ENCODE results near the gene ADM.

The ADM gene

GRCh38 chr11:10291801-10292638 is 12.9 kb upstream of the ADM start:
- no peak for DNase-seq

- DNase-seq, result peak; percentile 81 to 87
Measured at GRCh38 chr11:10293423-10294289, 11.2 kb upstream of the ADM start, which contains the start of gene SBF2. Gene SBF2, minus strand, starts transcription at chr11:10294219. Its CDS starts 150 bp downstream, at chr11:10294069.

GRCh38 chr11:10294290-10294953 is 10.5 kb upstream of the ADM start:
- no peak for DNase-seq

- DNase-seq, result no peak
Measured at GRCh38 chr11:10295064-10295901, 9.6 kb upstream of the ADM start.

GRCh38 chr11:10298342-10298741 is 6.5 kb upstream of the ADM start:
- DNase-seq, result peak; percentile 41 to 57

GRCh38 chr11:10301656-10302358 is 3.1 kb upstream of the ADM start:
- no peak for DNase-seq

GRCh38 chr11:10302359-10302743 is 2.5 kb upstream of the ADM start:
- DNase-seq, result no peak

GRCh38 chr11:10302744-10303557 is 1.9 kb upstream of the ADM start:
- peak; percentile 62 to 69 for DNase-seq

- peak; percentile 56 for DNase-seq
Measured at GRCh38 chr11:10303558-10304363, 1.1 kb upstream of the ADM start.

GRCh38 chr11:10305262-10305963 is 540 bp downstream of the ADM start:
- DNase-seq, result peak; percentile 49 to 58

- peak; percentile 38 to 50 for DNase-seq
Measured at GRCh38 chr11:10305964-10306918, 1.4 kb downstream of the ADM start.

- DNase-seq, result no peak
Measured at GRCh38 chr11:10307022-10307399, 2.1 kb downstream of the ADM start.

- DNase-seq, result peak; percentile 87 to 92
Measured at GRCh38 chr11:10307400-10308200, 2.7 kb downstream of the ADM start.

GRCh38 chr11:10308201-10308954 is 3.5 kb downstream of the ADM start:
- no peak for DNase-seq

GRCh38 chr11:10309163-10310093 is 4.6 kb downstream of the ADM start:
- peak in 1 of 2 experiments; percentile 23 for DNase-seq

All from activated T-cell treated with anti-CD3 and anti-CD28 coated beads, Interleukin-2, amount 50 U/mL, for 48 hours (primary cell).